GM19468 (cell line): ENCODE measurements around the gene TTYH1.
"Not testable (repeated sequence)": the region's sequence is repeated elsewhere in the genome, so short reads cannot be mapped to it uniquely, and the experiment has no call there.

Source experiments
- ATAC-seq: cut with Tn5 transposase; IDR thresholded peaks from one replicate; pipeline ENCODE4 v1.9.1; 2021; ENCODE audit warnings: mild to moderate bottlenecking, moderate library complexity, moderate number of reproducible peaks; ENCODE audit not compliant: unreplicated experiment; ENCODE audit errors: extremely low read depth

Gene TTYH1

GRCh38 chr19:54435551-54436016 lies 20.3 kb downstream of the TTYH1 start:
- ATAC-seq = no peak

GRCh38 chr19:54436031-54436523 lies 20.8 kb downstream of the TTYH1 start:
- no peak for ATAC-seq

GRCh38 chr19:54436628-54437252 lies 21.5 kb downstream of the TTYH1 start:
- no peak for ATAC-seq

- no peak for ATAC-seq
Measured at GRCh38 chr19:54439174-54439851, 24.0 kb downstream of the TTYH1 start.

GRCh38 chr19:54440641-54441040 lies 25.4 kb downstream of the TTYH1 start:
- ATAC-seq = no peak

GRCh38 chr19:54444737-54445136 lies 29.5 kb downstream of the TTYH1 start:
- no peak for ATAC-seq

- ATAC-seq = not testable (repeated sequence)
Measured at GRCh38 chr19:54446349-54446748, 31.1 kb downstream of the TTYH1 start.

GRCh38 chr19:54448040-54448773 lies 32.9 kb downstream of the TTYH1 start:
- ATAC-seq = no peak

GRCh38 chr19:54448774-54449700 lies 33.8 kb downstream of the TTYH1 start, which contains the start of gene LENG8:
TSS of gene LENG8 (plus strand) at chr19:54449199. CDS start at chr19:54451345, 2,146 bp downstream.
- ATAC-seq = peak; percentile 65

GRCh38 chr19:54449701-54450069 lies 34.4 kb downstream of the TTYH1 start:
- no peak for ATAC-seq

DNA sequence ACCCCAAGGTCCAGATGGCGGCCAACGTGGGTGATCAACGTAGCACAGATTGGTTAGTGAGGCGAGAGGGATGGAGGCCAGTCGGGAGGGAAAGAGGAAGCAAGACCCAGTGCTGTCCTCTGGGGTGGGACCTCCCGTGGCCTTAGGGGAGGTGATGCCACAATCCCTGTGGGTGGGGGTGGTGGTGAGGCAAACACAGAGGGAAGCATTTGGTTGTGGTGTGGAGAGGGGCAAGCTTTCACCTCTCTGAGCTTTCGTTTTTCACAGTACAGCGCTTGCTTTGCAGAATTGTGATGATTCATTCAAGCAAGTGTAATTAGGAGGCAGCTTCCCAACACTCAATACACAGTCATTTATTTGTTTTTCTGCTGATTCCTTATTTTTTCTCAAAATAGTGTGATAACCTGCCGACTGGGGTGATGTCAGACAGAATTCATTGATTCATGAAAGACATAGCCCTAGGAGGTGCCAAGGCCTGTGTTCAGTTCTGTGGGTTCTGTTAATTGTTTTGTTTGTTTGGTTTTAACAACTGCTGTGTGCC lies 36.1 kb downstream of the TTYH1 start:
- no peak for ATAC-seq

DNA sequence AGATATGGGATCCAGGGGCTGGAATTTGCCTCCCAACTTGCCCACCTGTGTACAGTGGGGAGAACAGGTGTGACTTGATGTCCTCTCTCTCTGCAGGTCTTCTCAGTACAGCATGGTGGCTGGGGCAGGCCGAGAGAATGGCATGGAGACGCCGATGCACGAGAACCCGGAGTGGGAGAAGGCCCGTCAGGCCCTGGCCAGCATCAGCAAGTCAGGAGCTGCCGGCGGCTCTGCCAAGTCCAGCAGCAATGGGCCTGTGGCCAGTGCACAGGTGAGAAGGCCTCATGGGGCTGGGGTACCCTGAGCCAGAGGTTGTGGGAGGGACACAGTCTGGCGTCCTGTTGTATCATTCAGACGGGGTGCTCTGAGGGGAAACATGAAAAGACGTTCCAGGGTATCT lies 36.7 kb downstream of the TTYH1 start:
- no peak for ATAC-seq

DNA sequence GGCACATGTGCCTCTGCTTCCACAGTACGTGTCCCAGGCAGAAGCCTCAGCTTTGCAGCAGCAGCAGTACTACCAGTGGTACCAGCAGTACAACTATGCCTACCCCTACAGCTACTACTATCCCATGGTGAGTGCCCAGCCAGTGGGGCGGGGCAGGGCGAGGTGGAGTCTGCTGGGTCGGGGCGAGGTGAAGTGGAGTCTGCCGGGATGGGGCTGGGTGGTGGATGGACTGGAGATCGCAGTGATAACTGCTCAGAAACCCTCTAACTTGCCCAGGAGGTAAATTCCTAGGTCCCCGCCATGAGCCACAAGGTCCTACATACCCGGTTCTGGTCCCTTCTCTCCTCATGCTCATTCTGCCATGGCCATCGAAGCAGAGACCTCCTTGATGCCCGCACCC lies 37.4 kb downstream of the TTYH1 start:
- ATAC-seq = no peak

- ATAC-seq = no peak
Measured at GRCh38 chr19:54453921-54454780, 38.9 kb downstream of the TTYH1 start.

GRCh38 chr19:54454781-54455675 lies 39.8 kb downstream of the TTYH1 start:
- ATAC-seq = no peak

GRCh38 chr19:54455786-54456422 lies 40.6 kb downstream of the TTYH1 start:
- ATAC-seq = no peak
